ENCODE measurements around the gene ALG14. TPM values are rescaled to one million over a fixed set of nuclear protein-coding genes. Genes with fewer than 3 reads are reported as not detected.

ALG14 gene
- total RNA-seq, 1 experiment from 2014 or later: 5.7 TPM

- Histone ChIP-seq H3K9me2 (ENCODE audit: insufficient read depth) (no peaks in the 10 kb centered on the region), H3K4me3 (replicated peaks in 1 of 2; ENCODE audit: low read depth in 1 of 2, low read length in 2 of 2) (peak overlapping the region; percentile 69 to 86), H3K27me3 (ENCODE audit: insufficient read depth, low read length) (no peaks in the 10 kb centered on the region), H3K4me1 (ENCODE audit: control insufficient read depth in 1 of 2, insufficient read depth in 2 of 2, low read length in 2 of 2) (peaks cover 11 to 48% of the 10 kb centered on the region in 2 experiments; a peak in 3 of 4 replicates), H3K4me2 (ENCODE audit: low read length) (peak overlapping the region; percentile 95), H2AFZ (ENCODE audit: low read depth, low read length, poor library complexity, severe bottlenecking) (no peak overlapping the region), H3K9ac (ENCODE audit: low read length) (peak overlapping the region; percentile 85), H4K20me1 (ENCODE audit: insufficient read depth) (peaks cover 19% of the 10 kb centered on the region; the same call in 1 of the 2 replicates), H3K9me3 (ENCODE audit: control insufficient read depth in 1 of 2, insufficient read depth in 1 of 2, low read depth in 1 of 2, low read length in 2 of 2) (no peaks in the 10 kb centered on the region), H3K79me2 (ENCODE audit: insufficient read depth, low read length) (peaks cover 67% of the 10 kb centered on the region), H3K27ac (ENCODE audit: low read depth, low read length) (peak overlapping the region; percentile 89; the same call in 1 of the 2 replicates), H3K36me3 (ENCODE audit: control insufficient read depth in 1 of 2, insufficient read depth in 2 of 2, low read length in 2 of 2) (0 out of 4 replicates have a peak, but pooled peaks cover 0 to 6% of the 10 kb centered on the region in 2 experiments)
- ChIA-PET POLR2A (no interaction called here), RAD21 (ENCODE audit: low non-redundant PET in 1 of 2, low total read pairs in 2 of 2, uncharacterized antibody in 2 of 2, unreplicated experiment in 2 of 2) (no interaction called here), CTCF (no interaction called here)
- TF ChIP-seq SIN3A (IDR thresholded peaks at IDR 0.05; ENCODE audit: low read depth) (no peak), ZBTB33 (IDR thresholded peaks at IDR 0.05; ENCODE audit: extremely low read depth, insufficient replicate concordance, low read length) (no peak), EZH2phosphoT487 (IDR thresholded peaks at IDR 0.05; ENCODE audit: borderline replicate concordance) (no peak), ATF3 (IDR thresholded peaks at IDR 0.05) (no peak), EZH2 (IDR thresholded peaks at IDR 0.05) (no peak), RAD21 (IDR thresholded peaks at IDR 0.05; ENCODE audit: low read depth) (no peak), REST (IDR thresholded peaks at IDR 0.05; ENCODE audit: low read depth) (no peak), JUND (IDR thresholded peaks at IDR 0.05) (no peak), YY1 (IDR thresholded peaks at IDR 0.05; ENCODE audit: extremely low read depth, insufficient replicate concordance, low read depth, low read length) (no peak), POLR2A (IDR thresholded peaks at IDR 0.05; ENCODE audit: borderline replicate concordance, extremely low read depth, insufficient read depth, insufficient read length) (no peak), ZFX (IDR thresholded peaks at IDR 0.05) (no peak), ELF1 (IDR thresholded peaks at IDR 0.05; ENCODE audit: borderline replicate concordance, low read depth) (no peak)
- intact Hi-C loops (cut with micrococcal nuclease): no loop called here
- TSS peak; percentile 44 for BruUV-seq (replicated peaks)
- ATAC-seq (no peak), DNase-seq (ENCODE audit: low read depth, low spot score) (no peak)
Observed at GRCh38 chr1:94925004-94925403, 147.7 kb downstream of the ALG14 start.

Other genes starting within 250 kb of the ALG14 start
- gene CNN3, start 145.8 kb downstream of the ALG14 start, total RNA-seq (2021; ENCODE audit: unreplicated experiment): 109 TPM
- gene TLCD4, start 44.4 kb upstream of the ALG14 start, total RNA-seq (2021; ENCODE audit: unreplicated experiment): 12.1 TPM
- gene RWDD3, start 161.3 kb upstream of the ALG14 start, total RNA-seq (2021; ENCODE audit: unreplicated experiment): 12.4 TPM

Data from HCT116 (cell line).